ENCODE measurements around the gene CDKN1B. TPM values are rescaled to one million over a fixed set of nuclear protein-coding genes. Genes with fewer than 3 reads are reported as not detected.

Gene CDKN1B
- total and polyA plus RNA-seq, 7 donors, result 36.8 to 106 (median 52.5) TPM

- WGBS, 2 donors, result 0 to 1% methylated on average over 46 of the region's 46 CpGs
- Histone ChIP-seq H3K27me3 (no peaks in the 10 kb centered on the region), H3K4me3 (peak overlapping the region; percentile 64 to 81 (median 74)), H3K4me1 (peaks cover 0 to 46% (median 36%) of the 10 kb centered on the region in 4 donors), H3K27ac (peak overlapping the region; percentile 98 to 100 (median 99)), H3K9me3 (no peaks in the 10 kb centered on the region), H3K36me3 (peaks cover 0 to 30% (median 2%) of the 10 kb centered on the region in 4 donors)
- TF ChIP-seq EP300 (IDR thresholded peaks at IDR 0.05) (peak in 1 of 4 donors; percentile 4), POLR2A (IDR thresholded peaks at IDR 0.05) (peak in 1 of 2 donors; percentile 74)
- TF ChIP-seq, protein P1, sequence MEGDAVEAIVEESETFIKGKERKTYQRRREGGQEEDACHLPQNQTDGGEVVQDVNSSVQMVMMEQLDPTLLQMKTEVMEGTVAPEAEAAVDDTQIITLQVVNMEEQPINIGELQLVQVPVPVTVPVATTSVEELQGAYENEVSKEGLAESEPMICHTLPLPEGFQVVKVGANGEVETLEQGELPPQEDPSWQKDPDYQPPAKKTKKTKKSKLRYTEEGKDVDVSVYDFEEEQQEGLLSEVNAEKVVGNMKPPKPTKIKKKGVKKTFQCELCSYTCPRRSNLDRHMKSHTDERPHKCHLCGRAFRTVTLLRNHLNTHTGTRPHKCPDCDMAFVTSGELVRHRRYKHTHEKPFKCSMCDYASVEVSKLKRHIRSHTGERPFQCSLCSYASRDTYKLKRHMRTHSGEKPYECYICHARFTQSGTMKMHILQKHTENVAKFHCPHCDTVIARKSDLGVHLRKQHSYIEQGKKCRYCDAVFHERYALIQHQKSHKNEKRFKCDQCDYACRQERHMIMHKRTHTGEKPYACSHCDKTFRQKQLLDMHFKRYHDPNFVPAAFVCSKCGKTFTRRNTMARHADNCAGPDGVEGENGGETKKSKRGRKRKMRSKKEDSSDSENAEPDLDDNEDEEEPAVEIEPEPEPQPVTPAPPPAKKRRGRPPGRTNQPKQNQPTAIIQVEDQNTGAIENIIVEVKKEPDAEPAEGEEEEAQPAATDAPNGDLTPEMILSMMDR (IDR thresholded peaks at IDR 0.05), result no peak
- intact Hi-C loops (cut with DNase I), result loop anchor here (1.0 to 2.0 kb wide), 2 partner anchors 7 to 62 kb away; partner anchors contain the start of gene CDKN1B
- DNase-seq, result no peak
Measured at GRCh38 chr12:12724421-12725085, 7.4 kb downstream of the CDKN1B start.

GRCh38 chr12:12725086-12725955 is 8.2 kb downstream of the CDKN1B start:
- Histone ChIP-seq H3K36me3 (peaks cover 0 to 22% (median 2%) of the 10 kb centered on the region in 4 donors), H3K27me3 (no peaks in the 10 kb centered on the region), H3K4me3 (peak overlapping the region; percentile 64 to 81 (median 74)), H3K27ac (peak overlapping the region; percentile 98 to 100 (median 99)), H3K9me3 (no peaks in the 10 kb centered on the region), H3K4me1 (peaks cover 0 to 38% (median 28%) of the 10 kb centered on the region in 4 donors)
- TF ChIP-seq POLR2A (IDR thresholded peaks at IDR 0.05) (peak; percentile 31 to 80), POLR2AphosphoS5 (IDR thresholded peaks at IDR 0.05) (peak; percentile 95 to 98 (median 96)), EP300 (IDR thresholded peaks at IDR 0.05) (peak in 2 of 4 donors; percentile 26 to 66)
- TF ChIP-seq, protein P1 (IDR thresholded peaks at IDR 0.05), result no peak
- peak; percentile 98 for DNase-seq
- intact Hi-C loops (cut with DNase I), result loop anchor here (1.0 to 2.0 kb wide), 2 partner anchors 8 to 61 kb away; partner anchors contain the start of gene CDKN1B
- WGBS, 2 donors, result 1% methylated on average over 93 of the region's 93 CpGs

GRCh38 chr12:12725956-12726554 is 8.9 kb downstream of the CDKN1B start:
- Histone ChIP-seq H3K36me3 (peaks cover 0 to 15% (median 2%) of the 10 kb centered on the region in 4 donors), H3K27ac (peak overlapping the region; percentile 98 to 100 (median 99)), H3K4me3 (peak overlapping the region; percentile 58 to 81 (median 74)), H3K27me3 (no peaks in the 10 kb centered on the region), H3K9me3 (no peaks in the 10 kb centered on the region), H3K4me1 (peaks cover 0 to 31% (median 22%) of the 10 kb centered on the region in 4 donors)
- intact Hi-C loops (cut with DNase I), result loop anchor here (1.0 to 2.0 kb wide), 2 partner anchors 9 to 61 kb away; partner anchors contain the start of gene CDKN1B
- 0 to 1% methylated on average over 26 of the region's 26 CpGs for WGBS, 2 donors
- no peak for DNase-seq
- peak in 2 of 4 donors; percentile 28 to 30 for TF ChIP-seq POLR2AphosphoS5 (IDR thresholded peaks at IDR 0.05)
- TF ChIP-seq, protein P1 (IDR thresholded peaks at IDR 0.05), result no peak

DNA sequence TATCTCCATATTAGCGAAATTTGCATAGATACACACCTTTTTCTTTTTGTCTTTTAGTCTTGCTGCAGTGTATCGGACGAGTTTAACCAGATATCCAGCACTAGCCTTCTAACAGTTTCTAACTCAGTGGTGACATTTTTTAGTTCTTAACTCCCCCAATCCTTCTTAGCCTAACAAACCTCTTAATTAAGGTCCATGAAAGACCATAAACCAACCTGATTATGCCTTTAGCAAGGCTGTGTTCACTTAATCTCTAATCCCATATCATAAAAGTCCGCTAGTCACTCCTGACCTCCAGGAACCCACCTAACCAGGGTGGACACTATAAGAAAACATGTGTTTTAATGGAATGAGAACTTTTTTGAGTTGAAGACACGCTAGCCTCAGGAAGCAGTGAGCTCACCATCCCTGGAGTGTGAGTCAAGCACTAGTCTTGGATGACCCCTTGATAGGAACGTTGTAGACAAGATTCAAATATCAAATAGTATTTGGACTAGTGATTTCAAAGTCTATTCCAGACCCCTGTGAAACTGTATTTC is 9.5 kb downstream of the CDKN1B start:
- DNase-seq, result no peak
- no peaks in the 10 kb centered on the region for H3K27me3 ChIP-seq
- intact Hi-C loops (cut with DNase I), result no loop called here
- peak overlapping the region; percentile 58 to 81 (median 74) for H3K4me3 ChIP-seq
- H3K4me1 ChIP-seq, result peaks cover 0 to 25% (median 16%) of the 10 kb centered on the region in 4 donors
- peak overlapping the region; percentile 98 to 100 (median 99) for H3K27ac ChIP-seq
- 4 to 14% methylated on average over 6 of the region's 6 CpGs for WGBS, 2 donors
- TF ChIP-seq POLR2AphosphoS5 (IDR thresholded peaks at IDR 0.05) (peak in 1 of 4 donors; percentile 10), POLR2A (IDR thresholded peaks at IDR 0.05) (no peak)
- TF ChIP-seq, protein P1 (IDR thresholded peaks at IDR 0.05), result no peak
- H3K36me3 ChIP-seq, result peaks cover 0 to 9% (median under 1%) of the 10 kb centered on the region in 4 donors
- no peaks in the 10 kb centered on the region for H3K9me3 ChIP-seq
